GM12801 (cell line): Measurements from ENCODE around the gene HNRNPUL2.

Experiments
- TF ChIP-seq, protein P1 (sequence below): IDR thresholded peaks from one replicate; pipeline ENCODE4 v1.5.1; 2011; ENCODE audit warnings: control low read depth; ENCODE audit not compliant: insufficient read length; ENCODE audit errors: extremely low read depth

HNRNPUL2 gene

DNA sequence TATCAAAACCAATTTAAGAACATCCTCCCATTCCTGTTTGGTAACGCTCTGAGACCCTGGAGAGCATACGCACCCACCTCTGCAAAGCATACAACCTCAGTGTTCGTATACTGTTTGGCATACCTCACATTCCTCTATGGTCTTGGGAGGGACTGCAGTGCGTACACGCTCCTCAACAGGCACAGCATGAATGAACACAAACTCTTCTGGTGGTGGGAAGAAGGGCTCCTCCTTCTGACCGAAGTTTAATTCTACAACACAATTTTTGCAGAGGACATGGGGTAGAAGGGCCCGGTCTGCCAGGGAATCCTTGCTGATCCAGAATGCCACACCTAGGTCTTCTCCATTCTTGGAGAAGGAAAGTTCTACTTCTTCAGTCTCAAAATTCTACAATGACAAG is 5.3 kb downstream of the HNRNPUL2 start:
- TF ChIP-seq, protein P1, sequence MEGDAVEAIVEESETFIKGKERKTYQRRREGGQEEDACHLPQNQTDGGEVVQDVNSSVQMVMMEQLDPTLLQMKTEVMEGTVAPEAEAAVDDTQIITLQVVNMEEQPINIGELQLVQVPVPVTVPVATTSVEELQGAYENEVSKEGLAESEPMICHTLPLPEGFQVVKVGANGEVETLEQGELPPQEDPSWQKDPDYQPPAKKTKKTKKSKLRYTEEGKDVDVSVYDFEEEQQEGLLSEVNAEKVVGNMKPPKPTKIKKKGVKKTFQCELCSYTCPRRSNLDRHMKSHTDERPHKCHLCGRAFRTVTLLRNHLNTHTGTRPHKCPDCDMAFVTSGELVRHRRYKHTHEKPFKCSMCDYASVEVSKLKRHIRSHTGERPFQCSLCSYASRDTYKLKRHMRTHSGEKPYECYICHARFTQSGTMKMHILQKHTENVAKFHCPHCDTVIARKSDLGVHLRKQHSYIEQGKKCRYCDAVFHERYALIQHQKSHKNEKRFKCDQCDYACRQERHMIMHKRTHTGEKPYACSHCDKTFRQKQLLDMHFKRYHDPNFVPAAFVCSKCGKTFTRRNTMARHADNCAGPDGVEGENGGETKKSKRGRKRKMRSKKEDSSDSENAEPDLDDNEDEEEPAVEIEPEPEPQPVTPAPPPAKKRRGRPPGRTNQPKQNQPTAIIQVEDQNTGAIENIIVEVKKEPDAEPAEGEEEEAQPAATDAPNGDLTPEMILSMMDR, result no peak

DNA sequence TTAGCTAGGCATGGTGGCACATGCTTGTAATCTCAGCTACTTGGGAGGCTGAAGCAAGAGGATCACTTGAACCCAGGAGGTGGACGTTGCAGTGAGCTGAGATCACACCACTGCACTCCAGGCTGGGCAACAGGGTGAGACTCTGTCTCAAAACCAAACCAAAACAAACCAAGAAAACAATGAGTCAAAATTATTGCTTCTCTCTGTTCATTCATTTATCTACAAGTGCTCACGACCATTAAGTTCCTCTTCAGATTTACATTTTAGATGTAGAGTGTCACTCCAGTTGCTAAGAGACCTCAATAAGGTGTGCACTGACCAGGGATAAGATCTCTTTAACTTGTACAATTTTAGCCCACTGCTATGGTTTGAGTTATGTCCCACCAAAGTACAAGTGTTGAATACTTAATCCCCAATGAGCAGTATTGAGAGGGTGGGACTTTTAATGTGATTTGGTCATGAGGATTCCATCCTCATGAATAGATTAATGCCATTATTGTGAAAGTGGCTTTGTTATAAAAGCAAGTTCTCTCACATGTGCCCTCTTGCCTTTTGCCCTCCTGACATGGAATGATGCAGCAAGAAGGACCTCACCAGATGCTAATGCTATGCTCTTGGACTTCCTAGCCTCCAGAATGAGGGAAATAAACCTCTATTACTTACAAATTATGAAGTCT is 7.8 kb downstream of the HNRNPUL2 start:
- TF ChIP-seq, protein P1, result no peak

DNA sequence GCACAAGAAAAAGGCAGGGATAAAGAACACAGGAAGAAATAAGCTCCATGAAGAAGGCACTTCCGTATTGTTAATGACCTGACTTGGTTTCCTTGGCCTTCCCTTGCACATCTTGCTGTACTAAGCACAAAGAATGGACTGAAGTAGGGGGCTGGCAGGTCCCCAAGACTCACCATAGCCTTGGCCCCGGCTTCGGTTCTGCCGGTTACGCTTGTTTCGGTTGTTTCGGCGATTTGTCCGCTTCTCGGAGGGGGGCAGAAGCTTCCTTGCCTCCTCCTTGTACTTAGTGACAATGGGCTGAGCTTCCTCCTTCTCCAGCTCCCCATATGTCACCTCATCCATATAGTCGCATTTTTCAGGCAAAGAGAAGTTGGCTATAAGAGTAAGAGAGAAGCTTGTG is 10.4 kb downstream of the HNRNPUL2 start:
- TF ChIP-seq, protein P1, result no peak

DNA sequence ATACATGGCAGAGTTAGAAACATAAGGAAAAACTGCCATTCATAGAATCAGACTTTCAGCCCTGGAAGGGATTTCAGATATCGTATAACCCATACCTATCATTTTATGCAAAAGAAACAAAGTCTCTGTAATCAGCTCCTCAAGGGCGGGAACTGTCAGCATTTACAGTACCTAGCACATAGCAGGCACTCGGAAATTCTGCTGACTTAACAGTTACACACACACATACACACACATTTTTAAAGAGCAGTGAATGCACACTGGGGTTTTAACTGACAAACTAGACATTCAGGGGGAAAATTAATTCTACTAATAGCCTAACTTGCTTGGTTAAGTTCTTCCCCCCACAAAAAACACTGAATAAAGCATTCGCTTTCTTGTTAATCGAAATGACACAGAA is 11.1 kb downstream of the HNRNPUL2 start:
- TF ChIP-seq, protein P1, result no peak

DNA sequence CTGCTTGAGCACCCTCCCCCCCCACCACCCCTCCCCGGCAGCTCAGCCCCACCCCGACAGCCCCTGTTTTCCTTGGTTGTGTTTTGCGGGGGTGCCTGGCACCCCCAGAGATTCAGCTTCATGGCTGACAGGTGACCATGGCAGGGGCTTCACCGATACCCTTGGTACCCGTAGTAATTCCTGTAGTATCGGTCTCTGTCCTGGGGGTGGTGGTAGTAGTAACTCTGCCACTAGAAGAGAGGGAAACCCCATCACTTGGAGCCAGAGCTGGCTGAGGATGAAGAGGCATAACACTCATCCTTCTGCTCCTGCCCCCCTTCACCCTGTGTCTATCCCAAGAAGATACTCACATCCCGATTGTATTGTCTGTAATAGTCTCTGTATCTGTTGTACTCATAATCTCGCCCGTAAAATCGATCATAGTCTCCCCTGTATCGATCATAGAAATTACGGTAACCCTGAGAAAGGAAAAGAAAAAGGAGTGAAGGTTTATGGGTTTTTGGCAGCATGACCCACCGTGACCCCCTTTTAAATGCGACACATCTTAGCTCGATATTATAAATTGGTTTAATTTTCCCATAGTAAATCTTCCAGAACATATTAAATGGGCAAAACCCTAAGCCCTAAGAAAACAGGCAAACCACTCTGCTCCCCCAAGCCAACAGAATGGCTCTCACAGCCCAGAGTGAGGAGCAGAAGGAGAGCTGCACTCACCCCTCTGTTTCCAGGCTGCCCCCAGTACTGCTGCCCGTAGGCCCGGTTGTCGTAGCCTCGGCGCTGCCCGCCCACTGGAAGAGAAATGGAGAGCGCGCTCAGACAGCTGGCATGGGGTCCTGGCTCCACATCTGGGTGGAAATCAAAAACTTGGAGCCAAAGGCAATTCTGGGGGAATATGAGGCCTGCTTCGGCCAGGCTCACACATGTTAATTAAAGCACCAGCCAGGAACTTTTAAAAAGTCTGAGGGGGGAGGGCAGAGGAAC is 11.8 kb downstream of the HNRNPUL2 start:
- TF ChIP-seq, protein P1, result no peak

DNA sequence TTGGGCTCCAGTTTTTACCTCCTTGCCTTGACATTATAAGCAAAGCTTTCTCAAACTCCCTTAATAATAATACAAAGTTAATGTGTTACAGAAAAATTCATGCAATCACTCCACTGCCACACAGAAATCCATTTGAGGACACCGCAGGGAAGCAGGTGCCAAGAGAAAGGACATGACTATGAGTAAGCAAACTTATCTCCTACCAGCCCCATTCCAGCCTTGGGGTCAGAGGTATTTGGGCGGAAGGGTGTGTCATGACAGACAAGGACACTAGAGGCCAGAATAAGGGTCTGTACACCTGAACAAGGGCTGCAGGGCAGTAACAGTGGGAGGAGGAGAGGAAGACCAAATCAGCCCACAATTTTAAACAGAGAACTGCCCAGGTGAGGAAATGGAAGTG is 13.9 kb downstream of the HNRNPUL2 start:
- TF ChIP-seq, protein P1, result no peak

DNA sequence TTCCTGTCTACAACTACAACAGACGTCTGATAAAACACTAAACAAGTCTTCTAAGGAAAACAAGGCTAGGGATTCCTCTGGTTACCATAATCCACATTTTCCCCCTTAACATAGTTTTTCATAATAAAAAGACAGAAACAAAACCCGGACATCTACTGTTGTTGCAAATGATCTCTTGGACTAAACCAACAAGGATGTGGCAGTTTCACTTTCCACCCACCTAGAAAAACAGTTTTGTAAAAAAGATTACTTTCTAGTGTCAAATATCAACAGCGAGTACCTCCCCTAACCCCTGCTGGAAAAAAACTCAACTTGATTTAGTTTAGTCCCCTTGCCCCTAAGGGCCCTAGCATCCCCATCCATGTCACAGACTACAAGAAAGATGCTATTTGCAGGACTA is 14.4 kb downstream of the HNRNPUL2 start:
- TF ChIP-seq, protein P1, result no peak
